Pulmonary artery endothelial cell (primary cell): ENCODE results near the gene RPS8. TPM values are rescaled to one million over a fixed set of nuclear protein-coding genes. Genes with fewer than 3 reads are reported as not detected.
A peak's percentile ranks its signal among the peaks of the same experiment; 100 is the strongest.
"Not testable (repeated sequence)": the region's sequence is repeated elsewhere in the genome, so short reads cannot be mapped to it uniquely, and the experiment has no call there.

ENCODE experiments used
- DNase-seq: peaks from one replicate; pipeline ENCODE4 v3.0.0-alpha.2; 2011; ENCODE audit warnings: low read depth, low spot score
- total RNA-seq: library from RNA; depleted of rRNA; stranded (reverse); fragments of >200 nt; gene quantifications from 2 replicates; pipeline ENCODE4 v1.2.3, GENCODE V29; 2014

Gene RPS8
- total RNA-seq, 1 donor from 2014 or later, result 1,806 TPM

DNA sequence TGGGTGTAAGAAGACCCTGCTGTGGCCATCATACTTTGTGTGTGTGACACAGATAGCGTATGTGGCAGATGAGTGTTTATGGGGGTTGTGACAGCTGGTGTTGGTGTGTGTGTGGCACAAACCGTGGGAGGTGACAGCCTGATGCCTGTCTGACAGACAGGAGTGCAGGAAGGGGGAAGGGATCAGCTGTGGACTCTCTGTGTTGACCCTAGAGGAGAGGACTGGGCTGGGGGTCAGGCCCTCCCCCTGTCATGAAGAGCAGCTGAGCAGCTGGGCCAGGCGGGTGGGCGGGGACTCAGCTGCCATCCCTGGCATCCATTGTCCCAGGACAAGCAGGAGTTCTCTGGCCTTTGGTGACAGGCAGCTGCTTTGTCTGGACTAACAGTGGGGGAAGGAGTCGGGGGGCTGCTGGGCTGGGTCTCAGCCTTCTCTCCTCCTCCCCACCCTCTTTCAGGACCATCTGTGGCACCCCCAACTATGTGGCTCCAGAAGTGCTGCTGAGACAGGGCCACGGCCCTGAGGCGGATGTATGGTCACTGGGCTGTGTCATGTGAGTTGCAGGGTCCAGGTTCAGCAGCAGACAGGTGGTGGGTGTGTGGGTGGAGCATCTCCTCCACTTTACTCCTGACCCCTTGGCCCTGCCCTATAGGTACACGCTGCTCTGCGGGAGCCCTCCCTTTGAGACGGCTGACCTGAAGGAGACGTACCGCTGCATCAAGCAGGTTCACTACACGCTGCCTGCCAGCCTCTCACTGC, 27.1 kb downstream of the RPS8 start:
- no peak for DNase-seq

DNA sequence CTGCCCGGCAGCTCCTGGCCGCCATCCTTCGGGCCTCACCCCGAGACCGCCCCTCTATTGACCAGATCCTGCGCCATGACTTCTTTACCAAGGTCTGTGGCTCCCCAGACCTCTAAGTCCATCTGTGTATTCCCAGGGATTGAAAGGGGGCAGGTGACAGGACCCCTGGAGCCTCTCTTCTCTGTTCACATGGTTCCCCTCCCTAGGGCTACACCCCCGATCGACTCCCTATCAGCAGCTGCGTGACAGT, 27.6 kb downstream of the RPS8 start:
- DNase-seq, result no peak

DNA sequence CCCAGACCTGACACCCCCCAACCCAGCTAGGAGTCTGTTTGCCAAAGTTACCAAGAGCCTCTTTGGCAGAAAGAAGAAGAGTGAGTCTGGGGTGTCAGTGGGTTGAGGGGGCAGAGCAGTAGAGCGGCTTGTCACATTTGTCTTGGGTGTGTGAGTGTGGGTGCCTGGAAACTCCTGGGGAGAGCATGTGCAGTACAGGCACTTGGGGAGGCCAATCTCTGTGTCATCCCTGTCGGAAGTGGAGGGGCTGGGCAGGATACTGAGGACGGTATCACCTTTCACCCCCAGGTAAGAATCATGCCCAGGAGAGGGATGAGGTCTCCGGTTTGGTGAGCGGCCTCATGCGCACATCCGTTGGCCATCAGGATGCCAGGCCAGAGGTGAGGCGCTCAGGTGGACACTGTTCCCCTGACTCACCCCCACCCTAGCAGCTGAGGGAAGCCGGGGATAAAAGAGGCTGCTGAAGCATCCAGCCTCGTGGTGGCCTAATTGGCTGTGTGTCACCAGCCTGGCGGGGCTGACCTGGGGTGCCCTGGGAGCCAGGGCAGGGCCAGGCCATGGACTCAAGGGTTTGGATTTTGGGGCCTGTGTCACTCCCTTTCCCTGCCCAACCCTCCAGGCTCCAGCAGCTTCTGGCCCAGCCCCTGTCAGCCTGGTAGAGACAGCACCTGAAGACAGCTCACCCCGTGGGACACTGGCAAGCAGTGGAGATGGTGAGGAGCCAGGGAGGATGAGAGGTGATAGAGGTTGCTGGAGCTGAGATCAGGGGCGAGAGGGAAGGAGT, 28.2 kb downstream of the RPS8 start:
- no peak for DNase-seq

DNA sequence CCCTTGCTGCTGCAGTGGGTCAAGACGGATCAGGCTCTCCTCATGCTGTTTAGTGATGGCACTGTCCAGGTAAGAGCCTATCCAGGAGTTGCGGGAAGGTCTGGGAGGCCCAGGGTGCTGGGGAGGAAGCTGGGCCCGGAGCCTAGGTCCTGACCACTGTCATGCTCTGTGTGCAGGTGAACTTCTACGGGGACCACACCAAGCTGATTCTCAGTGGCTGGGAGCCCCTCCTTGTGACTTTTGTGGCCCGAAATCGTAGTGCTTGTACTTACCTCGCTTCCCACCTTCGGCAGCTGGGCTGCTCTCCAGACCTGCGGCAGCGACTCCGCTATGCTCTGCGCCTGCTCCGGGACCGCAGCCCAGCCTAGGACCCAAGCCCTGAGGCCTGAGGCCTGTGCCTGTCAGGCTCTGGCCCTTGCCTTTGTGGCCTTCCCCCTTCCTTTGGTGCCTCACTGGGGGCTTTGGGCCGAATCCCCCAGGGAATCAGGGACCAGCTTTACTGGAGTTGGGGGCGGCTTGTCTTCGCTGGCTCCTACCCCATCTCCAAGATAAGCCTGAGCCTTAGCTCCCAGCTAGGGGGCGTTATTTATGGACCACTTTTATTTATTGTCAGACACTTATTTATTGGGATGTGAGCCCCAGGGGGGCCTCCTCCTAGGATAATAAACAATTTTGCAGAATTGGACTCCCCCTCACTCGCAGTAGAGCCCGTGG, 30.1 kb downstream of the RPS8 start:
- DNase-seq, result no peak

DNA sequence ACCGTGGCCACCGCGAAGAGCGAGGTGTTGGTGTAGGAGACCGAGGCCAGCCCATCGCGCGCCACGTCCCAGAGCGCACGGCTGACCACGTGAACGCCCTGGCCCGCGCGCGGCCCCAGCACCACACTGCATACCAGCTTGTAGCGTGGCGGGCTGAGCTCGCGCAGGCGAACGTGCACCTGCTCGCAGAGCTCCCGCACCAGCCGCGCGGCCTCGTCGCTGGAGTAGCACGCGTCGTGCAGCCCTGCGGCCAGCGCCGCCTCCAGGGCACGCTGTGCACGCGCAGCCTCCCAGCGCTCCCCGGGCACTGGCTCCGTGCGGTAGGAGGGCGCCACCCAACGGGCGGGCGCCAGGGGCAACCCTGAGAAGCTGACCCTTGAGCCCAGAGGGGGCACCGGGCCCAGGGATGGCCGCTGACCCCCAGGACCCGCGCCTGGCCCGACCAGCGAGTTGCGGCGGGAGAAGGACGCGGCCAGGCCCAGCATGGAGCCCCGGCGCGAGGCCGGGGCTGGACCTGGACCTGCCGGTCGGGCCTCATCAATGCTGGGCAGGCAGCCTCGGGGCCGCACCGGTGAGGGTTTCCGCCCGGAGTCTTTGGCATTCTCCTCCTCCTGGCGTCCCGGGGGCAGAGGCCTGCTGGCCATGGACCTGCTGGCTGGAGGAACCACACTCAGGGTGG, 30.8 kb downstream of the RPS8 start:
- DNase-seq, result no peak

GRCh38 chr1:44806704-44807363, 31.5 kb downstream of the RPS8 start, which contains the start of gene DYNLT4:
DYNLT4 (minus strand) TSS chr1:44807351; CDS start chr1:44806668, 683 bp downstream.
- no peak for DNase-seq

GRCh38 chr1:44807364-44808062, 32.2 kb downstream of the RPS8 start:
- DNase-seq, result peak; percentile 100

DNA sequence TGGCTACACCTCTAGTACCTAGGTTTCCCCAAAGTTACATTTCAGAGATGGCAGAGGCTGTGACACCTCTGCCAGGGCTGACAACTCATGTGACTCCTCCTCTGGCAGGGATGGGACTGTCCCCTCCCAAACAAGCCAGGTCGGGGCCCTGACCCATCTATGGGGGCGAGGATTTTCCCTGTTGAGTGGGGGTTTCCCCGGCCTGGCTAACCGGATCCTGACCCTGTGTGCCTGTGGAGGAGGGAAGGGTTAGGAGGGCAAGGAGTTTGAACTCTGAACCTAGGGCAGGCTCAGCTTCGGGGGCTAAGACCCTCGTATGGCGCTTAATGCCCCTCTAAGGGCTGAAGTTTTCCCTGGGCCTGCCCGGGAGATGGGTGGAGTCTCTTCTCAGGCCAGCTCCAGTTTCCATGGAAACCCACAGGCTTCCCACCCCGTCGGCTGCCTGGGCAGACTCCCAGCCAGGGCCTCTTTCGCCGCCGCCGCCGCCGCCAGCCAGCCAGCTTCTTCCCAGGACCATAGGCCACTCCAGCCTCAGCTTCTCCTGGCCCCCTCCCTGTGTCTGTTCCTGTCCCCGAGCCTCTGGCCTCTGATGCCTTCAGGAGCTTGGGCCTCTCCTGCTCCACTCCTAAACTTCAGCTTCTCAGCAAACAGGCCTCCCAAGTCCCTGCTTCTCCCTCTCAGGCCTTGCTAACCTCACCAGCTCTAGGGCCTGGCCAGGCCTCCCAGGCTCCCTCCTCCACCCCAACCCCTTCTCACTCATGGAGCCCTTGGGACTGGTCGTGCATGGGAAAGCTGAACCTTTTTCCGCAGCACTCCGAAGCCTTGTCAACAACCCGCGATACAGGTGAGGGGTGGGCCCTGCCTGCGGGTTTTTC, 33.0 kb downstream of the RPS8 start, which contains the start of gene BTBD19:
TSS of gene BTBD19 (plus strand) at position 461 of the 875 bp plus-strand sequence. CDS start at position 759, 298 bp downstream.
- DNase-seq, result peak; percentile 81

- no peak for DNase-seq
Measured at GRCh38 chr1:44808938-44809917, 33.9 kb downstream of the RPS8 start.

- DNase-seq, result no peak
Measured at GRCh38 chr1:44810101-44810761, 34.9 kb downstream of the RPS8 start.

GRCh38 chr1:44810762-44811105, 35.4 kb downstream of the RPS8 start:
- DNase-seq, result not testable (repeated sequence)

DNA sequence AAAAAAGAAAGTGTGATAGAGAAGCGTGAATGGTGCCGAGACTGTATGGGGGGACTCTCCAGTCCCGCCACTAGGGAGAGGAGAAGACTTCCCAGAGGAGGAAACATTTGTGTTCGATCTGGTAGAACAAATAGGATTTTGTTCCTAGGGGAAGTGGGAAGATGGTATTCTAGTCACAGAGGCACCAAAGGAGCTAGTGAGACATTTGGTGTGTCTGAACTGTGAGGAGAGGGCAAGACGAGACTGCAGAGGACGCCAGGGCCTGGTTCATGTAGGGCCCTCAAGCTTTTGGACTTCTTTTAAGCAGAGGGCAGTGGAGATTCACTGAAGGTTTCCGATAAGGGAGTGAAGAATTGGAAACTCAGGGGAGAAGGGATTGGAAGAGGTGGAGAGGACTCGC, 35.9 kb downstream of the RPS8 start:
- no peak for DNase-seq

GRCh38 chr1:44812822-44813543, 37.6 kb downstream of the RPS8 start:
- no peak for DNase-seq

DNA sequence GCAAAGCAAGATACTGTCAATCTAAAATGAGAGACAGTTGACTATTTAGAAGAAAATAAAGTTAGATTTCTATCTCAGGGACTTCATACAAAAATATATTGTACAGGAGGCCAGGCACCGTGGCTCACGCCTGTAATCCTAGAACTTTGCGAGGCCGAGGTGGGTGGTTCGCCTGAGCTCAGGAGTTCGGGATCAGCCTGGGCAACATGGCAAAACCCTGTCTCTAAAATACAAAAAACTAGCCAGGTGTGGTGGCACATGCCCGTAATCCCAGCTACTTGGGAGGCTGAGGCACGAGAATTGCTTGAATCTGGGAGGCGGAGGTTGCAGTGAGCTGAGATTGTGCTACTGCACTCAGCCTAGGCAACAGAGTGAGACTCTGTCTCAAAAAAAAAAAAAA, 40.6 kb downstream of the RPS8 start:
- not testable (repeated sequence) for DNase-seq

GRCh38 chr1:44817307-44817706, 42.0 kb downstream of the RPS8 start:
- DNase-seq, result no peak

DNA sequence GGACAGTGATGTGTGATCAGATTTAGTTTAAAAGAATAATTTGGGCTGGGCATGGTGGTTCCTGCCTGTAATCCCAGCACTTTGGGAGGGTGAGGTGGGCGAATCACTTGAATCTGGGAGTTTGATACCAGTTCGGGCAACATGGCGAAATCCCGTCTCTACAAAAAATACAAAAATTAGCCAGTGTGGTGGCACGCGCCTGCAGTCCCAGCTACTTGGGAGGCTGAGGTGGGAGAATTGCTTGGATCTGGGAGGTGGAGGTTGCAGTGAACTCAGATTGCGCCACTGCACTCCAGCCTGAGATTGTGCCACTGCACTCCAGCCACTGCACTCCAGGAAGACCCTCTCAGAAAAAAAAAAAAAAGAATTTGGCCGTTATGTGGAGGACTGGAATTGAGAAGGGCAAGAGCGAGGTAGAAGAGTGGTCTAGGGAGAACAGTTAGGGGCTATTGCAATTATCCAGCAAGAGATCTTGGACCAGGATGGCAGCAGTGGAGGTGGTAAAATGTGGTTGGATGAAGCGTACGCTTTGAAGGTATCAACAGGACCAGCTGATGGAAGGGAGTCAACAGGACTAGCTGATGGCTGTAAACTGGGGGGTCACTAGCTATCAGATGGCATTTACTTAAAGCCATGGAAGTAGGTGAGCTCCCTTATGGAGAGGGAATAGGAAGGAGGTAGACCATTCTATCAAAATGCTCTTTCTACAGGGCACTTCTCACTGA, 42.6 kb downstream of the RPS8 start:
- DNase-seq, result no peak
